ENCODE results near the gene GALNT18. TPM values are rescaled to one million over a fixed set of nuclear protein-coding genes. Genes with fewer than 3 reads are reported as not detected.

GALNT18 gene
- total RNA-seq, 1 experiment from 2014 or later = 6.6 TPM

DNA sequence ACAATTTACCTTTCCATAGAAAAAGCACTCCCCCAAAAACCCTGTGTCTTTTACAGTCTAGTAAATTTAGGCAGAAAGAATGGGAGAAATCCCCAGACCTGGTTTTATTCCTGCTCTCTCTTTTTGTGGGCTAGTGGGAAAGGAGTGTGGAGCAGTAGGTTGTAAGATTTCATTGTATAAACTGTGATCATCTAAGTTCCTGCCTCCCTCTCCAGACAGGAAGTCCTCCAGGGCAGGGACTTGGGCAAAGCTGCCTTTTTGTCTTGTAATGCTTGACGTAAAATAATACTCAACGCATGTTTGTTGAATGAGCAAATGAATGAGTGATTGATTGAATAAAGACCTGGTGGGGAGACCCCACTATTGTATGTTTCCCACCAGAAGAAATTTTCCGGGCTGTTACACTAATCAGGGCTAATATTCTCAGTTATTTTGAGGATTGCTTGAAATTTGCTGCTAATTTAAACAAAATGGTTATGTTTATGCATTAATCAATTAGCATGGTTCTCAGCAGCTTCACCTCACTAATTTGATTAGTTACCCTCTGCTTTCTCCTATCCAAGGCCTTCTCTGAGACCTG is 305.1 kb downstream of the GALNT18 start:
- Histone ChIP-seq H3K4me1 (replicated peaks) (0 out of 2 replicates have a peak, but pooled peaks cover 3% of the 10 kb centered on the region), H3K36me3 (no peaks in the 10 kb centered on the region), H3K9me3 (replicated peaks) (no peaks in the 10 kb centered on the region), H3K27ac (no peak overlapping the region), H3K4me3 (no peak overlapping the region), H3K27me3 (replicated peaks) (no peaks in the 10 kb centered on the region)
- no peak for DNase-seq (ENCODE audit: low read depth in 1 of 2, low spot score in 2 of 2)

GRCh38 chr11:11313902-11314692 is 307.7 kb downstream of the GALNT18 start:
- DNase-seq (ENCODE audit: low read depth in 1 of 2, low spot score in 2 of 2) = no peak
- no peak overlapping the region for H3K4me3 ChIP-seq
- no peaks in the 10 kb centered on the region for H3K36me3 ChIP-seq
- H3K27me3 ChIP-seq (replicated peaks) = no peaks in the 10 kb centered on the region
- H3K4me1 ChIP-seq (replicated peaks) = 0 out of 2 replicates have a peak, but pooled peaks cover 3% of the 10 kb centered on the region
- H3K9me3 ChIP-seq (replicated peaks) = no peaks in the 10 kb centered on the region
- no peak overlapping the region for H3K27ac ChIP-seq

DNA sequence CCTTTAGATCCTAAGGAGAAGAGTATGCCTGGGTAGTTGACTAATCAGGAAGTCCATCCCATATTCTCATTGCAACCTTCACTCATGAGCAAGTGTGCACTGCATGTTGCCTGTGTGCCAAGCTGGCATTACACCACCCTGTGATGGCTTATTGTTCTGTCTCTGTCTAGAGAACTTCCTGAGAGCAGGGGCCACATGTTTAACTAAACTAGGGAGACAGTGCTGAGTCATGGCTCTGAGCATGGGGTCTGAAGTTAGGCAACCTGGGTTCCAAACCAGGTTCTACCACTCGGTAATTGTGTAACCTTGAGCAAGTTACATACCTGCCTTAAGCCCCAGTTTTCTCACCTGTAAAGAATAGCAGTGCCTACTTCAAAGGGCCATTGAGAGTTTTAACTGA is 308.4 kb downstream of the GALNT18 start:
- H3K27ac ChIP-seq = no peak overlapping the region
- no peaks in the 10 kb centered on the region for H3K36me3 ChIP-seq
- H3K4me3 ChIP-seq = no peak overlapping the region
- no peak for DNase-seq (ENCODE audit: low read depth in 1 of 2, low spot score in 2 of 2)
- H3K9me3 ChIP-seq (replicated peaks) = no peaks in the 10 kb centered on the region
- H3K27me3 ChIP-seq (replicated peaks) = no peaks in the 10 kb centered on the region
- 0 out of 2 replicates have a peak, but pooled peaks cover 3% of the 10 kb centered on the region for H3K4me1 ChIP-seq (replicated peaks)

- H3K27me3 ChIP-seq (replicated peaks) = no peaks in the 10 kb centered on the region
- H3K27ac ChIP-seq = no peak overlapping the region
- 0 out of 2 replicates have a peak, but pooled peaks cover 3% of the 10 kb centered on the region for H3K4me1 ChIP-seq (replicated peaks)
- H3K4me3 ChIP-seq = no peak overlapping the region
- no peaks in the 10 kb centered on the region for H3K36me3 ChIP-seq
- no peak for DNase-seq (ENCODE audit: low read depth in 1 of 2, low spot score in 2 of 2)
- H3K9me3 ChIP-seq (replicated peaks) = no peaks in the 10 kb centered on the region
Measured at GRCh38 chr11:11312738-11313137, 309.1 kb downstream of the GALNT18 start.

- Histone ChIP-seq H3K27me3 (replicated peaks) (no peaks in the 10 kb centered on the region), H3K9me3 (replicated peaks) (no peaks in the 10 kb centered on the region), H3K36me3 (no peaks in the 10 kb centered on the region), H3K4me1 (replicated peaks) (0 out of 2 replicates have a peak, but pooled peaks cover 3% of the 10 kb centered on the region), H3K27ac (no peak overlapping the region), H3K4me3 (no peak overlapping the region)
- DNase-seq (ENCODE audit: low read depth in 1 of 2, low spot score in 2 of 2) = no peak
Measured at GRCh38 chr11:11311169-11311568, 310.6 kb downstream of the GALNT18 start.

- Histone ChIP-seq H3K27me3 (replicated peaks) (no peaks in the 10 kb centered on the region), H3K27ac (no peak overlapping the region)
Measured at GRCh38 chr11:11309906-11310305, 311.9 kb downstream of the GALNT18 start.

GRCh38 chr11:11308249-11308648 is 313.6 kb downstream of the GALNT18 start:
- no peak for DNase-seq (ENCODE audit: low read depth in 1 of 2, low spot score in 2 of 2)
- Histone ChIP-seq H3K4me3 (no peak overlapping the region), H3K27ac (no peak overlapping the region), H3K4me1 (replicated peaks) (no peaks in the 10 kb centered on the region), H3K36me3 (no peaks in the 10 kb centered on the region), H3K9me3 (replicated peaks) (no peaks in the 10 kb centered on the region), H3K27me3 (replicated peaks) (no peaks in the 10 kb centered on the region)

More at GRCh38 chr11:11309906-11310305, 311.9 kb downstream of the GALNT18 start:
- no peak overlapping the region for H3K4me3 ChIP-seq
- 0 out of 2 replicates have a peak, but pooled peaks cover 3% of the 10 kb centered on the region for H3K4me1 ChIP-seq (replicated peaks)
- H3K36me3 ChIP-seq = no peaks in the 10 kb centered on the region
- no peak for DNase-seq (ENCODE audit: low read depth in 1 of 2, low spot score in 2 of 2)
- no peaks in the 10 kb centered on the region for H3K9me3 ChIP-seq (replicated peaks)

DNA sequence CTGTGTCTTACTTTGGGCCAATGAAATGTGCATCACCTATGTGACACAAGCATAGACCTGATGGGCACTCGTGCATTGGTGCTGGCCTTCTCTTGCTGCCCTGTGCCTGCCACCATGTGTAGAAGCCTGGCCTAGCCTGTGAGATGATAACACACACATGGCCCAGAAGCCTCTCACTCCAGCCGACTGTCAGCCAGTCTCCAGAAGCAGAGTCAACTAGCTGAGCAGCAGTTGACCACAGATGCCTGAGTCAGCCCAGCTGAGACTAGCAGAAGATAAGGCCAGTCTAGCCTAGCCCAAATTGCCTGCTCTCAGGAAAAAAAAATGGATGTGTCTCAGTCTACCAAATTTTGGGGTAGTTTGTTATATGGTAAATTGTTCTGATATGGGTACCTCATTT is 314.9 kb downstream of the GALNT18 start:
- DNase-seq (ENCODE audit: low read depth in 1 of 2, low spot score in 2 of 2) = no peak

DNA sequence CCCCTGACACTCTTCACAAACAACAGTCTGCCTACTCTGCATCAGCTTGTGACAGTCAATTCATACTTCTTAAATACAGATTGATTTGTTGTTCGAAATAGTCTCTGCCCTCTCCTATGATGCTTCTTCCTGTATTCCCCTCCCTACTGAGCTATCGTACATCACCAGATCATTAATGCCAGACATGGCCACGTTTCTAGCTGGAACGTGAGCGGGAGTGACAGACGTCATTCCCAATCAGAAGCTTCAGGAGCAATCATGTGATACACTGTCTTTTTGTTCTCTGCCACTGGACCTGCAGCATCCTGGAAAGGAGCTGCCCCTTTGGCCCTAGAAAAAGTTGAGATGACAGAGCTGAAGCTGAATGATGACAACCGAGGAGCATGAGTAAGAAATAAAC is 317.3 kb downstream of the GALNT18 start:
- Histone ChIP-seq H3K4me3 (no peak overlapping the region), H3K36me3 (no peaks in the 10 kb centered on the region), H3K27ac (no peak overlapping the region), H3K27me3 (replicated peaks) (0 out of 2 replicates have a peak, but pooled peaks cover 3% of the 10 kb centered on the region), H3K4me1 (replicated peaks) (no peaks in the 10 kb centered on the region), H3K9me3 (replicated peaks) (no peaks in the 10 kb centered on the region)
- DNase-seq (ENCODE audit: low read depth in 1 of 2, low spot score in 2 of 2) = no peak

More for the DNA sequence above, 314.9 kb downstream of the GALNT18 start:
- H3K36me3 ChIP-seq = no peaks in the 10 kb centered on the region
- no peaks in the 10 kb centered on the region for H3K9me3 ChIP-seq (replicated peaks)
- H3K27ac ChIP-seq = no peak overlapping the region
- H3K27me3 ChIP-seq (replicated peaks) = no peaks in the 10 kb centered on the region
- H3K4me3 ChIP-seq = no peak overlapping the region
- no peaks in the 10 kb centered on the region for H3K4me1 ChIP-seq (replicated peaks)

DNA sequence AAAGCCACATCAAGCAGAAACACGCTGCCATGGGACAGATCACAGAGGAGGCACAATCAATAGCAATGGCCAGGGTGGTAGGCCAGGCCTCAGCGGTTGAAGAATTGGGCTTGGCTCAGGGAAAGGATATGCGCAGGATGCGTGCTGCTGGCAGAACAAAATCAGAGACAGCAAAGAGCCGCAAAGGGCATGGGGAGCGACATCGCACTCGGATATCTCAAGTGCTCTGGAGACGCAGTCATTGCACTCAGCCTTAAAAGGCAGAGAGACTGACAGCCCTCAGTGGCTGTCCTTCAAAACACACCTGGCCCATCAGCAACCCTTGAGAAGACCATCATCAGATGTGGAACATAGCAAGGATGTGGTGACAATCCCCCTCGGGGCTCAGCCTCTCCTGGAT is 319.2 kb downstream of the GALNT18 start:
- DNase-seq (ENCODE audit: low read depth in 1 of 2, low spot score in 2 of 2) = no peak
- Histone ChIP-seq H3K27me3 (replicated peaks) (0 out of 2 replicates have a peak, but pooled peaks cover 3% of the 10 kb centered on the region), H3K4me1 (replicated peaks) (no peaks in the 10 kb centered on the region), H3K4me3 (no peak overlapping the region), H3K27ac (no peak overlapping the region), H3K36me3 (no peaks in the 10 kb centered on the region), H3K9me3 (replicated peaks) (no peaks in the 10 kb centered on the region)

- Histone ChIP-seq H3K27ac (no peak overlapping the region), H3K9me3 (replicated peaks) (no peaks in the 10 kb centered on the region), H3K36me3 (no peaks in the 10 kb centered on the region), H3K4me1 (replicated peaks) (no peaks in the 10 kb centered on the region), H3K4me3 (no peak overlapping the region), H3K27me3 (replicated peaks) (0 out of 2 replicates have a peak, but pooled peaks cover 3% of the 10 kb centered on the region)
- DNase-seq (ENCODE audit: low read depth in 1 of 2, low spot score in 2 of 2) = no peak
Measured at GRCh38 chr11:11301212-11301611, 320.6 kb downstream of the GALNT18 start.

GRCh38 chr11:11297578-11297977 is 324.2 kb downstream of the GALNT18 start:
- DNase-seq (ENCODE audit: low read depth in 1 of 2, low spot score in 2 of 2) = no peak
- Histone ChIP-seq H3K27me3 (replicated peaks) (0 out of 2 replicates have a peak, but pooled peaks cover 3% of the 10 kb centered on the region), H3K27ac (no peak overlapping the region), H3K4me1 (replicated peaks) (no peaks in the 10 kb centered on the region), H3K9me3 (replicated peaks) (no peaks in the 10 kb centered on the region), H3K4me3 (no peak overlapping the region), H3K36me3 (no peaks in the 10 kb centered on the region)

- Histone ChIP-seq H3K27ac (no peak overlapping the region), H3K27me3 (replicated peaks) (0 out of 2 replicates have a peak, but pooled peaks cover 3% of the 10 kb centered on the region)
Measured at GRCh38 chr11:11296434-11296833, 325.4 kb downstream of the GALNT18 start.

GRCh38 chr11:11294551-11294855 is 327.3 kb downstream of the GALNT18 start:
- H3K36me3 ChIP-seq = no peaks in the 10 kb centered on the region
- H3K4me1 ChIP-seq (replicated peaks) = no peaks in the 10 kb centered on the region
- no peaks in the 10 kb centered on the region for H3K9me3 ChIP-seq (replicated peaks)
- DNase-seq (ENCODE audit: low read depth in 1 of 2, low spot score in 2 of 2) = no peak
- no peak overlapping the region for H3K4me3 ChIP-seq
- H3K27ac ChIP-seq = no peak overlapping the region
- H3K27me3 ChIP-seq (replicated peaks) = no peaks in the 10 kb centered on the region

More at GRCh38 chr11:11296434-11296833, 325.4 kb downstream of the GALNT18 start:
- H3K4me3 ChIP-seq = no peak overlapping the region
- DNase-seq (ENCODE audit: low read depth in 1 of 2, low spot score in 2 of 2) = no peak
- H3K36me3 ChIP-seq = no peaks in the 10 kb centered on the region
- H3K9me3 ChIP-seq (replicated peaks) = no peaks in the 10 kb centered on the region
- H3K4me1 ChIP-seq (replicated peaks) = no peaks in the 10 kb centered on the region
